Mesothelial cell of epicardium (in vitro differentiated cells): ENCODE results near the gene ZMYND8. TPM values are rescaled to one million over a fixed set of nuclear protein-coding genes. Genes with fewer than 3 reads are reported as not detected.
A peak's percentile ranks its signal among the peaks of the same experiment; 100 is the strongest.

ENCODE experiments used
- DNase-seq, 2 experiments: peaks; one replicate each; pipeline ENCODE4 v3.0.0; 2021; ENCODE audit warnings: low spot score in 2 of 2; ENCODE audit not compliant: unreplicated experiment in 2 of 2
- H3K27ac Mint-ChIP-seq: 2 replicates; pipeline ENCODE4 v1.8.0; 2021; ENCODE audit warnings: mixed read lengths
- H3K27me3 Mint-ChIP-seq: 2 replicates; pipeline ENCODE4 v1.8.0; 2021; ENCODE audit warnings: low read depth, mixed read lengths
- H3K36me3 Mint-ChIP-seq: 2 replicates; pipeline ENCODE4 v1.8.0; 2021; ENCODE audit warnings: mixed read lengths
- H3K4me1 Mint-ChIP-seq: 2 replicates; pipeline ENCODE4 v1.8.0; 2021; ENCODE audit warnings: mixed read lengths
- H3K4me3 Mint-ChIP-seq: 2 replicates; pipeline ENCODE4 v1.8.0; 2021; ENCODE audit warnings: mild to moderate bottlenecking, moderate library complexity, mixed read lengths
- H3K9me3 Mint-ChIP-seq: 2 replicates; pipeline ENCODE4 v1.8.0; 2021; ENCODE audit warnings: mixed read lengths
- total RNA-seq: library from RNA; stranded (reverse); gene quantifications from 3 replicates; pipeline ENCODE4 v1.2.1, GENCODE V29; 2021
- TF ChIP-seq, protein P1 (sequence below): fragments of 200-600 bp; sonication (generic); IDR thresholded peaks from one replicate; pipeline ENCODE4 v1.5.0; 2021; ENCODE audit warnings: antibody characterized with exemption; ENCODE audit not compliant: unreplicated experiment

The ZMYND8 gene
- total RNA-seq, 1 donor from 2014 or later: 120 TPM

- no peak for DNase-seq
- H3K4me3 Mint-ChIP-seq: no peak overlapping the region
- H3K27me3 Mint-ChIP-seq: no peaks in the 10 kb centered on the region
- TF ChIP-seq, protein P1, sequence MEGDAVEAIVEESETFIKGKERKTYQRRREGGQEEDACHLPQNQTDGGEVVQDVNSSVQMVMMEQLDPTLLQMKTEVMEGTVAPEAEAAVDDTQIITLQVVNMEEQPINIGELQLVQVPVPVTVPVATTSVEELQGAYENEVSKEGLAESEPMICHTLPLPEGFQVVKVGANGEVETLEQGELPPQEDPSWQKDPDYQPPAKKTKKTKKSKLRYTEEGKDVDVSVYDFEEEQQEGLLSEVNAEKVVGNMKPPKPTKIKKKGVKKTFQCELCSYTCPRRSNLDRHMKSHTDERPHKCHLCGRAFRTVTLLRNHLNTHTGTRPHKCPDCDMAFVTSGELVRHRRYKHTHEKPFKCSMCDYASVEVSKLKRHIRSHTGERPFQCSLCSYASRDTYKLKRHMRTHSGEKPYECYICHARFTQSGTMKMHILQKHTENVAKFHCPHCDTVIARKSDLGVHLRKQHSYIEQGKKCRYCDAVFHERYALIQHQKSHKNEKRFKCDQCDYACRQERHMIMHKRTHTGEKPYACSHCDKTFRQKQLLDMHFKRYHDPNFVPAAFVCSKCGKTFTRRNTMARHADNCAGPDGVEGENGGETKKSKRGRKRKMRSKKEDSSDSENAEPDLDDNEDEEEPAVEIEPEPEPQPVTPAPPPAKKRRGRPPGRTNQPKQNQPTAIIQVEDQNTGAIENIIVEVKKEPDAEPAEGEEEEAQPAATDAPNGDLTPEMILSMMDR: no peak
- H3K4me1 Mint-ChIP-seq: peaks cover 20% of the 10 kb centered on the region
- peaks cover 44% of the 10 kb centered on the region for H3K36me3 Mint-ChIP-seq
- H3K27ac Mint-ChIP-seq: peak overlapping the region; percentile 75
- H3K9me3 Mint-ChIP-seq: no peaks in the 10 kb centered on the region
These were observed 80.2 kb downstream of the ZMYND8 start for GRCh38 chr20:47276251-47276650.

- Mint-ChIP-seq H3K36me3 (peaks cover 39% of the 10 kb centered on the region), H3K4me1 (peaks cover 19% of the 10 kb centered on the region), H3K27me3 (no peaks in the 10 kb centered on the region), H3K27ac (peak overlapping the region; percentile 59), H3K4me3 (no peak overlapping the region), H3K9me3 (no peaks in the 10 kb centered on the region)
- TF ChIP-seq, protein P1: no peak
- DNase-seq: no peak
These were observed 81.0 kb downstream of the ZMYND8 start for GRCh38 chr20:47275548-47275947.

- H3K27me3 Mint-ChIP-seq: no peaks in the 10 kb centered on the region
- peaks cover 19% of the 10 kb centered on the region for H3K4me1 Mint-ChIP-seq
- no peak for DNase-seq
- peaks cover 35% of the 10 kb centered on the region for H3K36me3 Mint-ChIP-seq
- H3K4me3 Mint-ChIP-seq: no peak overlapping the region
- TF ChIP-seq, protein P1: no peak
- peak overlapping the region; percentile 76 for H3K27ac Mint-ChIP-seq
- no peaks in the 10 kb centered on the region for H3K9me3 Mint-ChIP-seq
These were observed 81.9 kb downstream of the ZMYND8 start for GRCh38 chr20:47274401-47275108.

- Mint-ChIP-seq H3K4me1 (peaks cover 19% of the 10 kb centered on the region), H3K4me3 (no peak overlapping the region), H3K27ac (peak overlapping the region; percentile 70), H3K9me3 (no peaks in the 10 kb centered on the region), H3K36me3 (peaks cover 37% of the 10 kb centered on the region), H3K27me3 (no peaks in the 10 kb centered on the region)
- DNase-seq: no peak
- TF ChIP-seq, protein P1: no peak
These were observed 82.8 kb downstream of the ZMYND8 start for GRCh38 chr20:47273591-47274235.

GRCh38 chr20:47272893-47273590, 83.5 kb downstream of the ZMYND8 start:
- H3K4me3 Mint-ChIP-seq: no peak overlapping the region
- DNase-seq: peak in 1 of 2 experiments; percentile 42
- peaks cover 19% of the 10 kb centered on the region for H3K4me1 Mint-ChIP-seq
- TF ChIP-seq, protein P1: peak; percentile 75
- H3K27ac Mint-ChIP-seq: peak overlapping the region; percentile 89
- peaks cover 32% of the 10 kb centered on the region for H3K36me3 Mint-ChIP-seq
- H3K9me3 Mint-ChIP-seq: no peaks in the 10 kb centered on the region
- H3K27me3 Mint-ChIP-seq: no peaks in the 10 kb centered on the region
